ENCODE measurements around the gene PTPRK.

PTPRK gene

GRCh38 chr6:128036808-128037570 is 483.4 kb downstream of the PTPRK start:
- Histone ChIP-seq H3K14ac (ENCODE audit: low read length) (no peak overlapping the region), H3K23ac (ENCODE audit: low read length) (no peak overlapping the region), H3K4me3 (ENCODE audit: low read depth, low read length) (no peak overlapping the region), H2AFZ (ENCODE audit: insufficient read depth, low read length, poor library complexity) (no peak overlapping the region), H3K4me2 (ENCODE audit: low read length) (no peak overlapping the region), H4K91ac (ENCODE audit: low read depth, low read length) (no peak overlapping the region), H3K36me3 (ENCODE audit: control insufficient read depth in 1 of 2, insufficient read depth in 2 of 2, low read length in 2 of 2) (no peaks in the 10 kb centered on the region), H3K4ac (ENCODE audit: low read depth, low read length) (no peak overlapping the region), H3K18ac (ENCODE audit: low read length) (no peak overlapping the region), H2BK5ac (ENCODE audit: low read depth, low read length, poor library complexity) (no peak overlapping the region), H3K9ac (ENCODE audit: low read length) (no peak overlapping the region), H3K27me3 (ENCODE audit: insufficient read depth, low read length) (no peaks in the 10 kb centered on the region), H3K9me3 (ENCODE audit: insufficient read depth, low read depth, low read length) (no peaks in the 10 kb centered on the region), H4K12ac (ENCODE audit: low read depth, low read length) (no peak overlapping the region), H3K79me2 (ENCODE audit: control insufficient read depth, insufficient read depth, low read length, poor library complexity) (no peaks in the 10 kb centered on the region), H2BK12ac (ENCODE audit: low read length) (no peak overlapping the region), H3K79me1 (ENCODE audit: low read length) (no peaks in the 10 kb centered on the region), H3K4me1 (ENCODE audit: control insufficient read depth in 1 of 2, insufficient read depth in 2 of 2, low read length in 2 of 2) (peaks cover 0 to 2% of the 10 kb centered on the region in 2 experiments), H2BK120ac (ENCODE audit: insufficient read depth, low read length, poor library complexity) (no peak overlapping the region), H4K8ac (ENCODE audit: low read depth, low read length) (no peak overlapping the region), H3K27ac (ENCODE audit: low read depth, low read length) (no peak overlapping the region), H2AK5ac (ENCODE audit: low read length) (no peak overlapping the region)
- WGBS (ENCODE audit: extremely low coverage, insufficient coverage, insufficient read length), result no CpG with 5 or more reads among the region's 7 CpGs
- no peak for DNase-seq

GRCh38 chr6:128033156-128033555 is 487.2 kb downstream of the PTPRK start:
- no peak overlapping the region for H3K4me3 ChIP-seq (ENCODE audit: low read depth, low read length)
- no peaks in the 10 kb centered on the region for H3K79me1 ChIP-seq (ENCODE audit: low read length)
- no peak overlapping the region for H3K18ac ChIP-seq (ENCODE audit: low read length)
- no peaks in the 10 kb centered on the region for H3K79me2 ChIP-seq (ENCODE audit: control insufficient read depth, insufficient read depth, low read length, poor library complexity)
- no peaks in the 10 kb centered on the region for H3K4me1 ChIP-seq (ENCODE audit: control insufficient read depth in 1 of 2, insufficient read depth in 2 of 2, low read length in 2 of 2)
- H2BK12ac ChIP-seq (ENCODE audit: low read length), result no peak overlapping the region
- no peak overlapping the region for H2BK5ac ChIP-seq (ENCODE audit: low read depth, low read length, poor library complexity)
- no peak overlapping the region for H2AK5ac ChIP-seq (ENCODE audit: low read length)
- WGBS (ENCODE audit: extremely low coverage, insufficient coverage, insufficient read length), result no CpG with 5 or more reads among the region's 2 CpGs
- no peak overlapping the region for H3K23ac ChIP-seq (ENCODE audit: low read length)
- no peak overlapping the region for H3K14ac ChIP-seq (ENCODE audit: low read length)
- no peak overlapping the region for H3K4me2 ChIP-seq (ENCODE audit: low read length)
- H4K12ac ChIP-seq (ENCODE audit: low read depth, low read length), result no peak overlapping the region
- no peak overlapping the region for H4K91ac ChIP-seq (ENCODE audit: low read depth, low read length)
- H3K9me3 ChIP-seq (ENCODE audit: insufficient read depth, low read depth, low read length), result no peaks in the 10 kb centered on the region
- no peaks in the 10 kb centered on the region for H3K27me3 ChIP-seq (ENCODE audit: insufficient read depth, low read length)
- H3K27ac ChIP-seq (ENCODE audit: low read depth, low read length), result no peak overlapping the region
- H3K9ac ChIP-seq (ENCODE audit: low read length), result no peak overlapping the region
- H2AFZ ChIP-seq (ENCODE audit: insufficient read depth, low read length, poor library complexity), result no peak overlapping the region
- no peak for DNase-seq
- H3K4ac ChIP-seq (ENCODE audit: low read depth, low read length), result no peak overlapping the region
- no peak overlapping the region for H4K8ac ChIP-seq (ENCODE audit: low read depth, low read length)
- H2BK120ac ChIP-seq (ENCODE audit: insufficient read depth, low read length, poor library complexity), result no peak overlapping the region
- H3K36me3 ChIP-seq (ENCODE audit: control insufficient read depth in 1 of 2, insufficient read depth in 2 of 2, low read length in 2 of 2), result no peaks in the 10 kb centered on the region

GRCh38 chr6:128032042-128032441 is 488.4 kb downstream of the PTPRK start:
- H3K27ac ChIP-seq (ENCODE audit: low read depth, low read length), result no peak overlapping the region
- no peaks in the 10 kb centered on the region for H3K9me3 ChIP-seq (ENCODE audit: insufficient read depth, low read depth, low read length)
- no peaks in the 10 kb centered on the region for H3K36me3 ChIP-seq (ENCODE audit: control insufficient read depth in 1 of 2, insufficient read depth in 2 of 2, low read length in 2 of 2)
- H3K27me3 ChIP-seq (ENCODE audit: insufficient read depth, low read length), result no peaks in the 10 kb centered on the region
- no peak overlapping the region for H2BK12ac ChIP-seq (ENCODE audit: low read length)
- WGBS (ENCODE audit: extremely low coverage, insufficient coverage, insufficient read length), result no CpG with 5 or more reads among the region's 6 CpGs
- H2BK5ac ChIP-seq (ENCODE audit: low read depth, low read length, poor library complexity), result no peak overlapping the region
- DNase-seq, result no peak
- no peaks in the 10 kb centered on the region for H3K4me1 ChIP-seq (ENCODE audit: control insufficient read depth in 1 of 2, insufficient read depth in 2 of 2, low read length in 2 of 2)
- H2BK120ac ChIP-seq (ENCODE audit: insufficient read depth, low read length, poor library complexity), result no peak overlapping the region
- H3K23ac ChIP-seq (ENCODE audit: low read length), result no peak overlapping the region
- H3K9ac ChIP-seq (ENCODE audit: low read length), result no peak overlapping the region
- H3K79me1 ChIP-seq (ENCODE audit: low read length), result no peaks in the 10 kb centered on the region
- no peak overlapping the region for H4K91ac ChIP-seq (ENCODE audit: low read depth, low read length)
- no peak overlapping the region for H3K4me3 ChIP-seq (ENCODE audit: low read depth, low read length)
- H2AFZ ChIP-seq (ENCODE audit: insufficient read depth, low read length, poor library complexity), result no peak overlapping the region
- no peaks in the 10 kb centered on the region for H3K79me2 ChIP-seq (ENCODE audit: control insufficient read depth, insufficient read depth, low read length, poor library complexity)
- H3K4ac ChIP-seq (ENCODE audit: low read depth, low read length), result no peak overlapping the region
- no peak overlapping the region for H2AK5ac ChIP-seq (ENCODE audit: low read length)
- H3K18ac ChIP-seq (ENCODE audit: low read length), result no peak overlapping the region
- no peak overlapping the region for H4K12ac ChIP-seq (ENCODE audit: low read depth, low read length)
- H3K4me2 ChIP-seq (ENCODE audit: low read length), result no peak overlapping the region
- no peak overlapping the region for H3K14ac ChIP-seq (ENCODE audit: low read length)
- no peak overlapping the region for H4K8ac ChIP-seq (ENCODE audit: low read depth, low read length)

GRCh38 chr6:128029826-128030225 is 490.6 kb downstream of the PTPRK start:
- no peak overlapping the region for H4K12ac ChIP-seq (ENCODE audit: low read depth, low read length)
- no peak for DNase-seq
- no peaks in the 10 kb centered on the region for H3K9me3 ChIP-seq (ENCODE audit: insufficient read depth, low read depth, low read length)
- no peak overlapping the region for H3K9ac ChIP-seq (ENCODE audit: low read length)
- H3K4me3 ChIP-seq (ENCODE audit: low read depth, low read length), result no peak overlapping the region
- no peak overlapping the region for H3K27ac ChIP-seq (ENCODE audit: low read depth, low read length)
- H4K91ac ChIP-seq (ENCODE audit: low read depth, low read length), result no peak overlapping the region
- no peak overlapping the region for H4K8ac ChIP-seq (ENCODE audit: low read depth, low read length)
- no peak overlapping the region for H3K4ac ChIP-seq (ENCODE audit: low read depth, low read length)
- no peaks in the 10 kb centered on the region for H3K79me1 ChIP-seq (ENCODE audit: low read length)
- H2BK5ac ChIP-seq (ENCODE audit: low read depth, low read length, poor library complexity), result no peak overlapping the region
- no peaks in the 10 kb centered on the region for H3K4me1 ChIP-seq (ENCODE audit: control insufficient read depth in 1 of 2, insufficient read depth in 2 of 2, low read length in 2 of 2)
- no peak overlapping the region for H2BK12ac ChIP-seq (ENCODE audit: low read length)
- H3K18ac ChIP-seq (ENCODE audit: low read length), result no peak overlapping the region
- no peak overlapping the region for H3K23ac ChIP-seq (ENCODE audit: low read length)
- no peak overlapping the region for H2AK5ac ChIP-seq (ENCODE audit: low read length)
- no peaks in the 10 kb centered on the region for H3K36me3 ChIP-seq (ENCODE audit: control insufficient read depth in 1 of 2, insufficient read depth in 2 of 2, low read length in 2 of 2)
- H3K79me2 ChIP-seq (ENCODE audit: control insufficient read depth, insufficient read depth, low read length, poor library complexity), result no peaks in the 10 kb centered on the region
- no peaks in the 10 kb centered on the region for H3K27me3 ChIP-seq (ENCODE audit: insufficient read depth, low read length)
- H2AFZ ChIP-seq (ENCODE audit: insufficient read depth, low read length, poor library complexity), result no peak overlapping the region
- WGBS (ENCODE audit: extremely low coverage, insufficient coverage, insufficient read length), result no CpG with 5 or more reads among the region's 1 CpG
- no peak overlapping the region for H3K4me2 ChIP-seq (ENCODE audit: low read length)
- no peak overlapping the region for H2BK120ac ChIP-seq (ENCODE audit: insufficient read depth, low read length, poor library complexity)
- H3K14ac ChIP-seq (ENCODE audit: low read length), result no peak overlapping the region
